ENCODE results near the gene ARHGAP23. TPM values are rescaled to one million over a fixed set of nuclear protein-coding genes. Genes with fewer than 3 reads are reported as not detected.

The ARHGAP23 gene
- total and polyA plus RNA-seq, 2 experiments from 2014 or later = 21.4 to 150 TPM

DNA sequence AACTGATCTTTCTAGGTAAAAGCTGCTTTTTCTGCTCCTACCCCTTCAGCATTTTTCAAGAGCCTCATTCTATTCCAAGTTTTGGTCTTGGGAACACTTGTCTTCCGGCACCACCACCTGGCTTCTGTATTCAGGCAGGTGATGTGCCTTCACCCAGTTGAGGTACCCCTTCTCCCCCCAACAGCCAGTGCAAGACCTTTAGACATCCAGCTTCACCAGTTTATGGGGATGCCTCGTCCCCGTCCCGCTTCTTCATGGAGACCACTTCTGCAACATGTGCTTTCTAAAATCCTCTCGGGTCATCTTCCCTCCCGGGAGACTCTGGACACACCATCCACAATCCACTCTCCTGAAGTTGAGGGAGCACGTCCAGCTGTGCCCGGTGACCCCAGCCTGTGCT, 107.6 kb downstream of the ARHGAP23 start:
- Histone ChIP-seq H2AFZ (no peak overlapping the region), H3K27ac (ENCODE audit: low read depth) (no peak overlapping the region), H3F3A (replicated peaks; ENCODE audit: low read depth) (0 out of 2 replicates have a peak, but pooled peaks cover 7% of the 10 kb centered on the region), H3K4me1 (ENCODE audit: insufficient read depth) (peaks cover 27% of the 10 kb centered on the region), H3K9me2 (ENCODE audit: insufficient read depth) (no peaks in the 10 kb centered on the region), H4K20me1 (replicated peaks; ENCODE audit: insufficient read depth) (no peaks in the 10 kb centered on the region; the same call in 1 of the 2 replicates), H3K27me3 (ENCODE audit: insufficient read depth) (no peaks in the 10 kb centered on the region), H3K4me3 (no peak overlapping the region), H3K36me3 (ENCODE audit: insufficient read depth) (no peaks in the 10 kb centered on the region), H3K79me2 (replicated peaks; ENCODE audit: insufficient read depth) (no peaks in the 10 kb centered on the region), H3K4me2 (no peak overlapping the region)
- Mint-ChIP-seq H3K36me3 (ENCODE audit: low read depth) (no peaks in the 10 kb centered on the region), H3K4me1 (peaks cover 36% of the 10 kb centered on the region), H3K27me3 (ENCODE audit: insufficient read depth, low read depth, poor library complexity) (peaks cover 36% of the 10 kb centered on the region), H3K27ac (no peak overlapping the region), H3K4me3 (no peak overlapping the region), H3K9me3 (no peaks in the 10 kb centered on the region)
- TF ChIP-seq ZNF331 (CRISPR knock-in tag; IDR thresholded peaks at IDR 0.05; ENCODE audit: low read depth) = no peak
- no peak for TF ChIP-seq ETS1 (IDR thresholded peaks at IDR 0.05)
- TF ChIP-seq ZNF462 (CRISPR knock-in tag; IDR thresholded peaks at IDR 0.05) = no peak
- TF ChIP-seq, protein P1, sequence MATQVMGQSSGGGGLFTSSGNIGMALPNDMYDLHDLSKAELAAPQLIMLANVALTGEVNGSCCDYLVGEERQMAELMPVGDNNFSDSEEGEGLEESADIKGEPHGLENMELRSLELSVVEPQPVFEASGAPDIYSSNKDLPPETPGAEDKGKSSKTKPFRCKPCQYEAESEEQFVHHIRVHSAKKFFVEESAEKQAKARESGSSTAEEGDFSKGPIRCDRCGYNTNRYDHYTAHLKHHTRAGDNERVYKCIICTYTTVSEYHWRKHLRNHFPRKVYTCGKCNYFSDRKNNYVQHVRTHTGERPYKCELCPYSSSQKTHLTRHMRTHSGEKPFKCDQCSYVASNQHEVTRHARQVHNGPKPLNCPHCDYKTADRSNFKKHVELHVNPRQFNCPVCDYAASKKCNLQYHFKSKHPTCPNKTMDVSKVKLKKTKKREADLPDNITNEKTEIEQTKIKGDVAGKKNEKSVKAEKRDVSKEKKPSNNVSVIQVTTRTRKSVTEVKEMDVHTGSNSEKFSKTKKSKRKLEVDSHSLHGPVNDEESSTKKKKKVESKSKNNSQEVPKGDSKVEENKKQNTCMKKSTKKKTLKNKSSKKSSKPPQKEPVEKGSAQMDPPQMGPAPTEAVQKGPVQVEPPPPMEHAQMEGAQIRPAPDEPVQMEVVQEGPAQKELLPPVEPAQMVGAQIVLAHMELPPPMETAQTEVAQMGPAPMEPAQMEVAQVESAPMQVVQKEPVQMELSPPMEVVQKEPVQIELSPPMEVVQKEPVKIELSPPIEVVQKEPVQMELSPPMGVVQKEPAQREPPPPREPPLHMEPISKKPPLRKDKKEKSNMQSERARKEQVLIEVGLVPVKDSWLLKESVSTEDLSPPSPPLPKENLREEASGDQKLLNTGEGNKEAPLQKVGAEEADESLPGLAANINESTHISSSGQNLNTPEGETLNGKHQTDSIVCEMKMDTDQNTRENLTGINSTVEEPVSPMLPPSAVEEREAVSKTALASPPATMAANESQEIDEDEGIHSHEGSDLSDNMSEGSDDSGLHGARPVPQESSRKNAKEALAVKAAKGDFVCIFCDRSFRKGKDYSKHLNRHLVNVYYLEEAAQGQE (IDR thresholded peaks at IDR 0.05; ENCODE audit: unreplicated experiment) = no peak
- no peak for TF ChIP-seq NANOG (IDR thresholded peaks at IDR 0.05; ENCODE audit: borderline replicate concordance)
- ATAC-seq (no peak), DNase-seq (ENCODE audit: low spot score) (no peak)

All from GM23338 (cell line).